Activated T-cell treated with anti-CD3 and anti-CD28 coated beads, Interleukin-2, amount 50 U/mL, for 24 hours (primary cell): Measurements from ENCODE around the gene PITPNC1.

ENCODE experiments used
- DNase-seq: peaks from one replicate; pipeline ENCODE4 v3.0.0-alpha.2; 2020
- H3K27ac Mint-ChIP-seq: 2 replicates; pipeline ENCODE4 v1.8.0; 2020; ENCODE audit warnings: mild to moderate bottlenecking, mixed read lengths
- H3K27me3 Mint-ChIP-seq: 2 replicates; pipeline ENCODE4 v1.8.0; 2020; ENCODE audit warnings: mixed read lengths
- H3K36me3 Mint-ChIP-seq: 2 replicates; pipeline ENCODE4 v1.8.0; 2020; ENCODE audit warnings: low read depth, mixed read lengths
- H3K4me1 Mint-ChIP-seq: 2 replicates; pipeline ENCODE4 v1.8.0; 2020; ENCODE audit warnings: low read depth, mixed read lengths
- H3K4me3 Mint-ChIP-seq: 2 replicates; pipeline ENCODE4 v1.8.0; 2020; ENCODE audit warnings: mild to moderate bottlenecking, moderate library complexity, mixed read lengths
- H3K9me3 Mint-ChIP-seq: 2 replicates; pipeline ENCODE4 v1.8.0; 2020; ENCODE audit warnings: mixed read lengths

PITPNC1 gene

GRCh38 chr17:67542219-67543114, 165.4 kb downstream of the PITPNC1 start:
- H3K27ac Mint-ChIP-seq = peak overlapping the region; percentile 41
- no peak overlapping the region for H3K4me3 Mint-ChIP-seq
- H3K27me3 Mint-ChIP-seq = no peaks in the 10 kb centered on the region
- no peaks in the 10 kb centered on the region for H3K9me3 Mint-ChIP-seq
- DNase-seq = no peak
- peaks cover 21% of the 10 kb centered on the region for H3K4me1 Mint-ChIP-seq
- H3K36me3 Mint-ChIP-seq = peaks cover 34% of the 10 kb centered on the region

- Mint-ChIP-seq H3K36me3 (peaks cover 30% of the 10 kb centered on the region), H3K27ac (no peak overlapping the region), H3K27me3 (no peaks in the 10 kb centered on the region), H3K4me1 (peaks cover 37% of the 10 kb centered on the region), H3K9me3 (no peaks in the 10 kb centered on the region), H3K4me3 (no peak overlapping the region)
- no peak for DNase-seq
These were observed 167.4 kb downstream of the PITPNC1 start for GRCh38 chr17:67544364-67544955.

GRCh38 chr17:67546578-67547527, 169.8 kb downstream of the PITPNC1 start:
- peaks cover 42% of the 10 kb centered on the region for H3K4me1 Mint-ChIP-seq
- no peaks in the 10 kb centered on the region for H3K27me3 Mint-ChIP-seq
- H3K4me3 Mint-ChIP-seq = no peak overlapping the region
- H3K36me3 Mint-ChIP-seq = peaks cover 21% of the 10 kb centered on the region
- H3K27ac Mint-ChIP-seq = peak overlapping the region; percentile 72
- DNase-seq = no peak
- no peaks in the 10 kb centered on the region for H3K9me3 Mint-ChIP-seq

GRCh38 chr17:67548693-67549092, 171.6 kb downstream of the PITPNC1 start:
- Mint-ChIP-seq H3K4me1 (peaks cover 33% of the 10 kb centered on the region), H3K27ac (peak overlapping the region; percentile 45), H3K27me3 (no peaks in the 10 kb centered on the region), H3K9me3 (no peaks in the 10 kb centered on the region), H3K36me3 (peaks cover 22% of the 10 kb centered on the region), H3K4me3 (no peak overlapping the region)
- no peak for DNase-seq

- Mint-ChIP-seq H3K4me1 (peaks cover 33% of the 10 kb centered on the region), H3K4me3 (no peak overlapping the region), H3K27ac (peak overlapping the region; percentile 12), H3K9me3 (no peaks in the 10 kb centered on the region), H3K36me3 (peaks cover 29% of the 10 kb centered on the region), H3K27me3 (no peaks in the 10 kb centered on the region)
- DNase-seq = no peak
These were observed 172.7 kb downstream of the PITPNC1 start for GRCh38 chr17:67549820-67550219.

- no peak overlapping the region for H3K27ac Mint-ChIP-seq
- H3K36me3 Mint-ChIP-seq = peaks cover 54% of the 10 kb centered on the region
- DNase-seq = no peak
- H3K27me3 Mint-ChIP-seq = no peaks in the 10 kb centered on the region
- H3K4me3 Mint-ChIP-seq = no peak overlapping the region
- peaks cover 5% of the 10 kb centered on the region for H3K9me3 Mint-ChIP-seq
- H3K4me1 Mint-ChIP-seq = peaks cover 23% of the 10 kb centered on the region
These were observed 177.6 kb downstream of the PITPNC1 start for GRCh38 chr17:67554634-67555033.

GRCh38 chr17:67555855-67556254, 178.8 kb downstream of the PITPNC1 start:
- no peak overlapping the region for H3K27ac Mint-ChIP-seq

GRCh38 chr17:67557052-67557845, 180.2 kb downstream of the PITPNC1 start:
- no peak for DNase-seq
- Mint-ChIP-seq H3K4me3 (no peak overlapping the region), H3K27me3 (no peaks in the 10 kb centered on the region), H3K4me1 (peaks cover 20% of the 10 kb centered on the region), H3K9me3 (peaks cover 5% of the 10 kb centered on the region), H3K27ac (peak overlapping the region; percentile 27), H3K36me3 (peaks cover 62% of the 10 kb centered on the region)

More at GRCh38 chr17:67555855-67556254, 178.8 kb downstream of the PITPNC1 start:
- peaks cover 20% of the 10 kb centered on the region for H3K4me1 Mint-ChIP-seq
- no peak for DNase-seq
- peaks cover 5% of the 10 kb centered on the region for H3K9me3 Mint-ChIP-seq
- no peak overlapping the region for H3K4me3 Mint-ChIP-seq
- H3K36me3 Mint-ChIP-seq = peaks cover 63% of the 10 kb centered on the region
- no peaks in the 10 kb centered on the region for H3K27me3 Mint-ChIP-seq

- H3K4me1 Mint-ChIP-seq = peaks cover 20% of the 10 kb centered on the region
- peaks cover 66% of the 10 kb centered on the region for H3K36me3 Mint-ChIP-seq
- H3K27ac Mint-ChIP-seq = peak overlapping the region; percentile 27
- no peak overlapping the region for H3K4me3 Mint-ChIP-seq
- peaks cover 5% of the 10 kb centered on the region for H3K9me3 Mint-ChIP-seq
- DNase-seq = no peak
- no peaks in the 10 kb centered on the region for H3K27me3 Mint-ChIP-seq
These were observed 180.8 kb downstream of the PITPNC1 start for GRCh38 chr17:67557921-67558320.

GRCh38 chr17:67558740-67559380, 181.8 kb downstream of the PITPNC1 start:
- H3K36me3 Mint-ChIP-seq = peaks cover 57% of the 10 kb centered on the region
- no peak for DNase-seq
- peaks cover 5% of the 10 kb centered on the region for H3K9me3 Mint-ChIP-seq
- no peaks in the 10 kb centered on the region for H3K27me3 Mint-ChIP-seq
- H3K4me1 Mint-ChIP-seq = peaks cover 22% of the 10 kb centered on the region
- H3K27ac Mint-ChIP-seq = peak overlapping the region; percentile 58
- H3K4me3 Mint-ChIP-seq = no peak overlapping the region

GRCh38 chr17:67559381-67559966, 182.4 kb downstream of the PITPNC1 start:
- Mint-ChIP-seq H3K9me3 (peaks cover 5% of the 10 kb centered on the region), H3K27me3 (no peaks in the 10 kb centered on the region), H3K36me3 (peaks cover 53% of the 10 kb centered on the region), H3K4me3 (no peak overlapping the region), H3K27ac (peak overlapping the region; percentile 58), H3K4me1 (peaks cover 22% of the 10 kb centered on the region)
- no peak for DNase-seq

- no peak overlapping the region for H3K4me3 Mint-ChIP-seq
- H3K4me1 Mint-ChIP-seq = peaks cover 22% of the 10 kb centered on the region
- H3K27ac Mint-ChIP-seq = no peak overlapping the region
- no peak for DNase-seq
- H3K27me3 Mint-ChIP-seq = no peaks in the 10 kb centered on the region
- H3K9me3 Mint-ChIP-seq = no peaks in the 10 kb centered on the region
- peaks cover 32% of the 10 kb centered on the region for H3K36me3 Mint-ChIP-seq
These were observed 184.9 kb downstream of the PITPNC1 start for GRCh38 chr17:67562005-67562404.

- H3K9me3 Mint-ChIP-seq = no peaks in the 10 kb centered on the region
- no peak overlapping the region for H3K4me3 Mint-ChIP-seq
- peaks cover 25% of the 10 kb centered on the region for H3K36me3 Mint-ChIP-seq
- H3K27me3 Mint-ChIP-seq = no peaks in the 10 kb centered on the region
- H3K27ac Mint-ChIP-seq = no peak overlapping the region
- H3K4me1 Mint-ChIP-seq = peaks cover 18% of the 10 kb centered on the region
- DNase-seq = no peak
These were observed 186.7 kb downstream of the PITPNC1 start for GRCh38 chr17:67563692-67564228.
